SK-N-SH (cell line): ENCODE results near the gene SMYD3. TPM values are rescaled to one million over a fixed set of nuclear protein-coding genes. Genes with fewer than 3 reads are reported as not detected.

Experiments used
- CTCF ChIA-PET: fragments of 300-600, 350-600 bp; formaldehyde crosslinking; extraction: SDS; loops from one replicate; lab custom pipeline; 2021; lab: Yijun Ruan, JAX
- POLR2A ChIA-PET: fragments of 350-600 bp; sonication (Branson Sonifier 250); formaldehyde crosslinking; extraction: SDS; loops from one replicate; lab custom pipeline; 2020; ENCODE audit warnings: antibody characterized with exemption, inconsistent platforms; lab: Yijun Ruan, JAX
- DNase-seq: peaks from one replicate; pipeline ENCODE4 v3.0.0; 2012
- H2AFZ ChIP-seq: fragments of 200-600 bp; sonication (generic); 2 replicates; pipeline ENCODE4 v1.8.1; 2016; ENCODE audit warnings: antibody characterized with exemption, mild to moderate bottlenecking, low read depth
- H3F3A ChIP-seq: fragments of 200-600 bp; sonication (generic); replicated peaks from 2 replicates; pipeline ENCODE3; 2016; ENCODE audit warnings: antibody characterized with exemption, mild to moderate bottlenecking; ENCODE audit not compliant: insufficient read depth
- H3K27ac ChIP-seq, 2 experiments: fragments of 200-500 bp in 1 of 2; fragments of 200-600 bp in 1 of 2; sonication (Bioruptor generic) in 1 of 2; sonication (generic), shearing (Covaris generic) in 1 of 2; 2 replicates each; pipeline versions ENCODE4 v1.5.1 to v1.6.1; 2014 to 2016; ENCODE audit warnings: low read depth in 2 of 2, inconsistent platforms in 1 of 2, low read length in 1 of 2, mild to moderate bottlenecking in 1 of 2, mixed read lengths in 1 of 2
- H3K27me3 ChIP-seq: fragments of 200-600 bp; sonication (generic), shearing (Covaris generic); 2 replicates; pipeline ENCODE4 v1.6.1; 2016; ENCODE audit warnings: mixed run types; ENCODE audit not compliant: insufficient read depth
- H3K36me3 ChIP-seq, 2 experiments: fragments of 200-500 bp in 1 of 2; fragments of 200-600 bp in 1 of 2; sonication (Bioruptor generic) in 1 of 2; sonication (generic) in 1 of 2; replicated peaks in 1 of 2; 2 replicates each; pipeline versions ENCODE3 to v1.5.1; 2014 to 2016; ENCODE audit warnings: low read length in 1 of 2, mild to moderate bottlenecking in 1 of 2; ENCODE audit not compliant: insufficient read depth in 2 of 2, control insufficient read depth in 1 of 2
- H3K4me1 ChIP-seq, 2 experiments: fragments of 200-500 bp in 1 of 2; fragments of 200-600 bp in 1 of 2; sonication (Bioruptor generic) in 1 of 2; sonication (generic), shearing (Covaris generic) in 1 of 2; 2 replicates each; pipeline versions ENCODE4 v1.5.1 to v1.6.1; 2014 to 2016; ENCODE audit warnings: low read depth in 1 of 2, low read length in 1 of 2, mixed run types in 1 of 2; ENCODE audit not compliant: insufficient read depth in 2 of 2, control insufficient read depth in 1 of 2
- H3K4me2 ChIP-seq: fragments of 200-600 bp; sonication (generic), shearing (Covaris generic); 2 replicates; pipeline ENCODE4 v1.6.1; 2017; ENCODE audit warnings: mixed run types
- H3K4me3 ChIP-seq, 2 experiments: fragments of 200-500 bp in 1 of 2; fragments of 200-600 bp in 1 of 2; sonication (Bioruptor generic) in 1 of 2; sonication (generic), shearing (Covaris generic) in 1 of 2; 2 replicates each; pipeline versions ENCODE4 v1.5.1 to v1.8.1; 2014 to 2016; ENCODE audit warnings: low read depth in 2 of 2, inconsistent platforms in 1 of 2, low read length in 1 of 2, mild to moderate bottlenecking in 1 of 2, mixed read lengths in 1 of 2, moderate library complexity in 1 of 2
- H3K79me2 ChIP-seq: fragments of 200-600 bp; sonication (generic); 2 replicates; pipeline ENCODE4 v1.8.1; 2017; ENCODE audit warnings: mild to moderate bottlenecking; ENCODE audit not compliant: insufficient read depth
- H3K9ac ChIP-seq: fragments of 200-600 bp; sonication (generic); 2 replicates; pipeline ENCODE4 v1.6.1; 2017; ENCODE audit warnings: mixed run types
- H3K9me2 ChIP-seq: fragments of 200-600 bp; sonication (generic); 2 replicates; pipeline ENCODE4 v1.6.1; 2017; ENCODE audit warnings: mixed run types
- H3K9me3 ChIP-seq: fragments of 200-600 bp; sonication (generic); 2 replicates; pipeline ENCODE4 v1.6.1; 2017; ENCODE audit warnings: mixed run types, mild to moderate bottlenecking, moderate library complexity
- H4K20me1 ChIP-seq: fragments of 200-600 bp; sonication (generic); 2 replicates; pipeline ENCODE4 v1.6.1; 2017; ENCODE audit warnings: mild to moderate bottlenecking, mixed run types; ENCODE audit not compliant: insufficient read depth
- CHD2 ChIP-seq: fragments of 150-350 bp; IDR thresholded peaks from 2 replicates; pipeline ENCODE4 v1.6.1; 2018; ENCODE audit warnings: low read length; ENCODE audit not compliant: partially characterized antibody
- EP300 ChIP-seq, 2 experiments: IDR thresholded peaks; 2 replicates each; pipeline versions ENCODE4 v1.4.0 to v1.6.1; 2012; ENCODE audit warnings: borderline replicate concordance in 1 of 2, low read depth in 1 of 2, low read length in 1 of 2
- EZH2phosphoT487 ChIP-seq: fragments of 200-600 bp; sonication (generic); IDR thresholded peaks from 2 replicates; pipeline ENCODE4 v1.6.1; 2017; ENCODE audit warnings: low read depth, mixed run types, mild to moderate bottlenecking, antibody characterized with exemption, moderate library complexity, borderline replicate concordance
- FOXJ3 ChIP-seq: sonication (generic); formaldehyde crosslinking; IDR thresholded peaks from 2 replicates; pipeline ENCODE4 v1.5.1; 2020; ENCODE audit warnings: mild to moderate bottlenecking, missing genetic modification reagents
- FOXM1 ChIP-seq: IDR thresholded peaks from 2 replicates; pipeline ENCODE4 v1.4.0; 2012; ENCODE audit warnings: low read depth, mild to moderate bottlenecking
- GATA2 ChIP-seq: sonication (generic); formaldehyde crosslinking; IDR thresholded peaks from 2 replicates; pipeline ENCODE4 v1.5.0; 2020; ENCODE audit warnings: mild to moderate bottlenecking, missing genetic modification reagents
- IRF3 ChIP-seq: fragments of 150-350 bp; IDR thresholded peaks from 2 replicates; pipeline ENCODE4 v1.6.1; 2016; ENCODE audit warnings: mild to moderate bottlenecking, low read depth, low read length
- MEF2A ChIP-seq: IDR thresholded peaks from 2 replicates; pipeline ENCODE4 v1.4.0; 2012; ENCODE audit warnings: low read depth, borderline replicate concordance
- NRF1 ChIP-seq: IDR thresholded peaks from 2 replicates; pipeline ENCODE4 v1.6.1; 2012; ENCODE audit warnings: low read depth, mild to moderate bottlenecking, low read length
- PBX3 ChIP-seq: IDR thresholded peaks from 2 replicates; pipeline ENCODE4; 2012
- RAD21 ChIP-seq: IDR thresholded peaks from 2 replicates; pipeline ENCODE4 v1.6.1; 2012; ENCODE audit warnings: mild to moderate bottlenecking, low read length
- RCOR1 ChIP-seq: fragments of 150-350 bp; IDR thresholded peaks from 2 replicates; pipeline ENCODE4 v1.6.1; 2017; ENCODE audit warnings: antibody characterized with exemption, low read length
- RFX5 ChIP-seq: IDR thresholded peaks from 2 replicates; pipeline ENCODE4 v1.6.1; 2012; ENCODE audit warnings: mild to moderate bottlenecking, improper control_type of control experiment, low read length
- RXRA ChIP-seq: IDR thresholded peaks from 2 replicates; pipeline ENCODE4 v1.4.0; 2012; ENCODE audit warnings: low read depth, mild to moderate bottlenecking, borderline replicate concordance
- SIN3A ChIP-seq: IDR thresholded peaks from 2 replicates; pipeline ENCODE4 v1.6.1; 2012; ENCODE audit warnings: low read depth, mild to moderate bottlenecking, low read length, moderate library complexity, borderline replicate concordance
- TEAD4 ChIP-seq: IDR thresholded peaks from 2 replicates; pipeline ENCODE4 v1.4.0; 2012; ENCODE audit warnings: mild to moderate bottlenecking, borderline replicate concordance; ENCODE audit not compliant: insufficient read depth
- USF1 ChIP-seq: IDR thresholded peaks from 2 replicates; pipeline ENCODE4 v1.4.0; 2012; ENCODE audit warnings: low read depth, borderline replicate concordance
- YY1 ChIP-seq: IDR thresholded peaks from 2 replicates; pipeline ENCODE4 v1.4.0; 2012; ENCODE audit warnings: low read depth, mild to moderate bottlenecking
- ZBTB33 ChIP-seq: IDR thresholded peaks from 2 replicates; pipeline ENCODE4 v1.4.0; 2012; ENCODE audit warnings: low read depth, borderline replicate concordance
- WGBS: methylation state at CpG from one replicate; pipeline ENCODE4 v1.1.6; 2017; ENCODE audit warnings: low lambda C conversion rate; 5-methylcytosine and 5-hydroxymethylcytosine counted together
- polyA plus RNA-seq, 3 experiments: library from polyadenylated mRNA; depleted of rRNA; stranded (reverse); fragments of >200 nt; gene quantifications; 2 replicates each; pipeline ENCODE4 v1.2.3, GENCODE V29; 2012

Gene SMYD3
- polyA plus RNA-seq, 1 of the 3 experiments (the other 2 are of a cell fraction), result 31.4 TPM

- H3K9ac ChIP-seq, result no peak overlapping the region
- POLR2A ChIA-PET, result interaction anchor here (0.6 kb wide), 1 partner anchor 294 kb away, joined by 3 read pairs; no protein-coding TSS in a partner anchor
These were observed 414.9 kb downstream of the SMYD3 start for GRCh38 chr1:246092136-246092535.

More at GRCh38 chr1:246092136-246092535, 414.9 kb downstream of the SMYD3 start:
- Histone ChIP-seq H3K36me3 (no peaks in the 10 kb centered on the region), H2AFZ (no peak overlapping the region), H3K79me2 (no peaks in the 10 kb centered on the region), H3K27me3 (no peaks in the 10 kb centered on the region), H4K20me1 (no peaks in the 10 kb centered on the region), H3K9me2 (no peaks in the 10 kb centered on the region), H3K4me2 (no peak overlapping the region), H3K9me3 (no peaks in the 10 kb centered on the region), H3K4me1 (peaks cover 0 to 9% of the 10 kb centered on the region in 2 experiments; a peak in 2 of 4 replicates), H3K27ac (no peak overlapping the region), H3F3A (no peaks in the 10 kb centered on the region), H3K4me3 (no peak overlapping the region)
- WGBS, result 94% methylated on average over 4 of the region's 4 CpGs
- TF ChIP-seq MEF2A (no peak), NRF1 (no peak), FOXJ3 (CRISPR knock-in tag) (no peak), PBX3 (no peak), ZBTB33 (no peak), IRF3 (no peak), EP300 (IDR thresholded peaks at IDR 0.05; ENCODE audit: borderline replicate concordance in 1 of 2, low read depth in 1 of 2, low read length in 1 of 2) (no peak), EZH2phosphoT487 (no peak), YY1 (no peak), RFX5 (no peak), CHD2 (no peak), USF1 (no peak), FOXM1 (no peak), GATA2 (CRISPR knock-in tag) (no peak), RXRA (no peak), RCOR1 (no peak), SIN3A (no peak), TEAD4 (no peak), RAD21 (no peak)
- DNase-seq, result no peak
- CTCF ChIA-PET, result interaction anchor here (1.6 kb wide), 1 partner anchor 57 kb away, joined by 3 read pairs; no protein-coding TSS in a partner anchor
